CD14-positive monocyte (primary cell): ENCODE results near the gene PACSIN1. TPM values are rescaled to one million over a fixed set of nuclear protein-coding genes. Genes with fewer than 3 reads are reported as not detected.

Source experiments
- DNase-seq, 3 donors: peaks; one replicate each; pipeline ENCODE4 v3.0.0-alpha.2; 2011 to 2022
- H2AFZ ChIP-seq: 2 replicates; pipeline ENCODE4 v1.6.0; 2012; ENCODE audit warnings: mild to moderate bottlenecking, low read depth, low read length, inconsistent platforms; ENCODE audit not compliant: insufficient read depth, poor library complexity, severe bottlenecking
- H3K27ac ChIP-seq, 2 donors: 1 replicate in 1 of 2; 2 replicates in 1 of 2; pipeline ENCODE4 v1.5.1; 2012 to 2013; ENCODE audit warnings: low read length in 2 of 2, control low read depth in 1 of 2, inconsistent platforms in 1 of 2, low read depth in 1 of 2, mild to moderate bottlenecking in 1 of 2
- H3K27me3 ChIP-seq, 2 donors: one replicate each; pipeline versions ENCODE4 v1.6.0 to v1.6.1; 2011 to 2013; ENCODE audit warnings: low read length in 2 of 2; ENCODE audit not compliant: control insufficient read depth in 2 of 2, insufficient read depth in 2 of 2
- H3K36me3 ChIP-seq, 2 donors: replicated peaks in 1 of 2; 1 replicate in 1 of 2; 2 replicates in 1 of 2; pipeline versions ENCODE4 v1.5.1 to v1.6.1; 2012 to 2013; ENCODE audit warnings: low read length in 2 of 2, control low read depth in 1 of 2, inconsistent platforms in 1 of 2, mild to moderate bottlenecking in 1 of 2; ENCODE audit not compliant: insufficient read depth in 2 of 2, control insufficient read depth in 1 of 2
- H3K4me1 ChIP-seq, 2 donors: 1 replicate in 1 of 2; 2 replicates in 1 of 2; pipeline versions ENCODE4 v1.5.1 to v1.6.1; 2012 to 2013; ENCODE audit warnings: low read length in 2 of 2, control low read depth in 1 of 2, inconsistent platforms in 1 of 2, mild to moderate bottlenecking in 1 of 2, moderate library complexity in 1 of 2; ENCODE audit not compliant: insufficient read depth in 2 of 2, control insufficient read depth in 1 of 2
- H3K4me2 ChIP-seq: replicated peaks from 2 replicates; pipeline ENCODE3; 2012; ENCODE audit warnings: low read length, moderate library complexity, mild to moderate bottlenecking; ENCODE audit not compliant: poor library complexity, severe bottlenecking; ENCODE audit errors: extremely low read depth
- H3K4me3 ChIP-seq, 3 experiments: fragments of 200-600 bp in 1 of 3; sonication (generic) in 1 of 3; replicated peaks in 1 of 3; 1 replicate in 2 of 3; 2 replicates in 1 of 3; pipeline ENCODE4 v1.5.1; 2011 to 2013; ENCODE audit warnings: low read length in 3 of 3, mild to moderate bottlenecking in 3 of 3, control low read depth in 2 of 3, low read depth in 2 of 3, inconsistent platforms in 1 of 3, moderate library complexity in 1 of 3
- H3K79me2 ChIP-seq: 2 replicates; pipeline ENCODE4 v1.6.0; 2012; ENCODE audit warnings: mild to moderate bottlenecking, control low read depth, inconsistent platforms, low read length, moderate library complexity; ENCODE audit not compliant: insufficient read depth
- H3K9ac ChIP-seq: 2 replicates; pipeline ENCODE4 v1.6.0; 2017; ENCODE audit warnings: low read length, mild to moderate bottlenecking; ENCODE audit not compliant: insufficient read depth, poor library complexity, severe bottlenecking
- H3K9me3 ChIP-seq, 2 donors: replicated peaks in 1 of 2; 1 replicate in 1 of 2; 2 replicates in 1 of 2; pipeline versions ENCODE4 v1.5.1 to v1.6.1; 2012 to 2013; ENCODE audit warnings: low read length in 2 of 2, control low read depth in 1 of 2; ENCODE audit not compliant: control insufficient read depth in 1 of 2, insufficient read depth in 1 of 2
- H4K20me1 ChIP-seq: 2 replicates; pipeline ENCODE4 v1.6.0; 2012; ENCODE audit warnings: mild to moderate bottlenecking, low read length, control low read depth, moderate library complexity; ENCODE audit not compliant: insufficient read depth
- H3K27ac Mint-ChIP-seq, 7 donors: one replicate each; pipeline ENCODE4 v1.8.0; 2020; ENCODE audit warnings: mild to moderate bottlenecking in 7 of 7, mixed read lengths in 7 of 7, moderate library complexity in 6 of 7, inconsistent platforms in 2 of 7
- H3K27me3 Mint-ChIP-seq, 3 donors: one replicate each; pipeline ENCODE4 v1.8.0; 2021 to 2022; ENCODE audit warnings: low read depth in 3 of 3, mild to moderate bottlenecking in 3 of 3, mixed read lengths in 3 of 3, moderate library complexity in 3 of 3, inconsistent platforms in 1 of 3
- H3K36me3 Mint-ChIP-seq, 2 donors: one replicate each; pipeline ENCODE4 v1.8.0; 2020; ENCODE audit warnings: mixed read lengths in 2 of 2, inconsistent platforms in 1 of 2, mild to moderate bottlenecking in 1 of 2
- H3K4me1 Mint-ChIP-seq: one replicate; pipeline ENCODE4 v1.8.0; 2020; ENCODE audit warnings: mild to moderate bottlenecking, mixed read lengths
- H3K4me3 Mint-ChIP-seq, 2 donors: one replicate each; pipeline ENCODE4 v1.8.0; 2020; ENCODE audit warnings: mild to moderate bottlenecking in 2 of 2, mixed read lengths in 2 of 2, moderate library complexity in 1 of 2
- H3K9me3 Mint-ChIP-seq, 7 donors: one replicate each; pipeline ENCODE4 v1.8.0; 2020 to 2022; ENCODE audit warnings: mixed read lengths in 7 of 7, mild to moderate bottlenecking in 6 of 7, moderate library complexity in 6 of 7, inconsistent platforms in 2 of 7
- CTCF ChIP-seq: fragments of 200-600 bp; IDR thresholded peaks from one replicate; pipeline ENCODE4 v1.8.0; 2022; ENCODE audit warnings: antibody characterized with exemption, mild to moderate bottlenecking
- WGBS: methylation state at CpG from one replicate; pipeline ENCODE4 v1.1.5; 2013; ENCODE audit warnings: missing lambda C conversion rate; ENCODE audit not compliant: insufficient coverage; 5-methylcytosine and 5-hydroxymethylcytosine counted together
- intact Hi-C, 2 donors: fragments of 100-400 bp; cut with micrococcal nuclease; formaldehyde crosslinking; loops; one replicate each; pipeline versions ENCODE4 v1.15.0 to v1.15.1; 2023
- polyA plus RNA-seq, 3 donors: library from polyadenylated mRNA; depleted of rRNA in 1 of 3; unstranded in 2 of 3; stranded (reverse) in 1 of 3; fragments of 300-500 nt in 2 of 3; fragments of >200 nt in 1 of 3; fragmentation: Illumina TruSeq in 2 of 3; gene quantifications; 1 replicate in 2 of 3; 2 replicates in 1 of 3; pipeline ENCODE4 v1.2.3, GENCODE V29; 2012 to 2021

PACSIN1 gene
- polyA plus RNA-seq, 3 donors = not detected

GRCh38 chr6:34543421-34543820 is 77.5 kb downstream of the PACSIN1 start:
- H3K4me3 ChIP-seq = no peak overlapping the region
- Mint-ChIP-seq H3K27ac (peak overlapping the region in 1 of 7 donors; percentile 80), H3K27me3 (peaks cover 0 to 5% (median 2%) of the 10 kb centered on the region in 3 donors), H3K9me3 (no peaks in the 10 kb centered on the region), H3K36me3 (no peaks in the 10 kb centered on the region), H3K4me3 (no peak overlapping the region), H3K4me1 (no peaks in the 10 kb centered on the region)
- no peak overlapping the region for H3K4me2 ChIP-seq
- H3K36me3 ChIP-seq = no peaks in the 10 kb centered on the region
- no peaks in the 10 kb centered on the region for H3K4me1 ChIP-seq
- no peak overlapping the region for H2AFZ ChIP-seq
- no peaks in the 10 kb centered on the region for H3K27me3 ChIP-seq
- intact Hi-C loops = no loop called here
- H3K9me3 ChIP-seq = no peaks in the 10 kb centered on the region
- H3K79me2 ChIP-seq = no peaks in the 10 kb centered on the region
- no peak for TF ChIP-seq CTCF
- WGBS = 16% methylated on average over 3 of the region's 5 CpGs
- no peaks in the 10 kb centered on the region for H4K20me1 ChIP-seq
- DNase-seq = no peak
- H3K9ac ChIP-seq = no peak overlapping the region
- no peak overlapping the region for H3K27ac ChIP-seq

GRCh38 chr6:34544052-34544604 is 78.3 kb downstream of the PACSIN1 start:
- no peaks in the 10 kb centered on the region for H3K4me1 ChIP-seq
- intact Hi-C loops = no loop called here
- no peak for TF ChIP-seq CTCF
- H4K20me1 ChIP-seq = no peaks in the 10 kb centered on the region
- Mint-ChIP-seq H3K27ac (no peak overlapping the region), H3K9me3 (no peaks in the 10 kb centered on the region), H3K27me3 (peaks cover 0 to 5% (median 2%) of the 10 kb centered on the region in 3 donors), H3K4me1 (no peaks in the 10 kb centered on the region), H3K4me3 (no peak overlapping the region), H3K36me3 (no peaks in the 10 kb centered on the region)
- H3K27ac ChIP-seq = no peak overlapping the region
- H3K27me3 ChIP-seq = no peaks in the 10 kb centered on the region
- DNase-seq = no peak
- H3K9ac ChIP-seq = no peak overlapping the region
- no peak overlapping the region for H2AFZ ChIP-seq
- whole genome bisulfite sequencing = 97% methylated on average over 26 of the region's 27 CpGs
- no peaks in the 10 kb centered on the region for H3K79me2 ChIP-seq
- no peak overlapping the region for H3K4me2 ChIP-seq
- no peaks in the 10 kb centered on the region for H3K9me3 ChIP-seq
- no peaks in the 10 kb centered on the region for H3K36me3 ChIP-seq
- no peak overlapping the region for H3K4me3 ChIP-seq
